ENCODE data around the gene ITPR1.

Gene ITPR1

DNA sequence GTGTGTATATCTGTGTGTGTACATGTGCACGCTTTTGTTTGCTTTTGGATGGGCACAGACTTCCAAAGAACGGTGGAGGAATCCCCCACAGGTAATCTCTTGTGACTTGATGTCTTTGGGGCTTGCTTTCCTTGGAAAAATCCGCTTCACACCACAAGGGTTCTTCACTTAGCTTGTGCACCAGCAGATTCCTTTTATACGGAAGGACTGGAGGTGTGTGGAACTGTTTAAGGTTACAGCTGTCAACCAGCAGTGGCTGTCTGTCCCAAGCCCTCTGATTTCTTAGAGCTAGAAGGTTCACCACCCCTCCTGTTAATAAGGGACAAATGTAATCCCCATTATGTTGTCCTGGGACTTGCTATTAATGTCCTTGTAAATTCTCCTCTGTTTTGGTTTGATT, 193.5 kb downstream of the ITPR1 start:
- DNase-seq (ENCODE audit: low spot score), result no peak

DNA sequence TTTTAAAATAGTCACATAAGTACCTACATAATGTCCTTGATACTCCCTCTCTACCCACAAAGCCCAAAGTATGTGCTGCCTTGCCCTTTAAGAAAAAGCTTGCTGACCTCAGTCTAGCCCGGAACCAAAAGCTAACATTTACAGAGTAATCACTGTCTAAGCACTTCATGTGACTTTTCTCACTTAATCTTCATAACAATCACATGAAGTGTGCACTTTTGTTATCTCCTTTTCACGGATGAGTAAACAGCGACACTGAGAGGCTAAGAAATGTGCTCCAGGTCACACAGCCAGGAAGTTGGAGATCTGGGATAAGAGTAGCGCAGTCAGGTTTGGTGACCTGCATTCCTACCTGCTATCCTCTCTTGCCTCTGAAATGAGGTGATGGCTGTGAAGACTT, 194.0 kb downstream of the ITPR1 start:
- DNase-seq (ENCODE audit: low spot score), result peak; percentile 13

DNA sequence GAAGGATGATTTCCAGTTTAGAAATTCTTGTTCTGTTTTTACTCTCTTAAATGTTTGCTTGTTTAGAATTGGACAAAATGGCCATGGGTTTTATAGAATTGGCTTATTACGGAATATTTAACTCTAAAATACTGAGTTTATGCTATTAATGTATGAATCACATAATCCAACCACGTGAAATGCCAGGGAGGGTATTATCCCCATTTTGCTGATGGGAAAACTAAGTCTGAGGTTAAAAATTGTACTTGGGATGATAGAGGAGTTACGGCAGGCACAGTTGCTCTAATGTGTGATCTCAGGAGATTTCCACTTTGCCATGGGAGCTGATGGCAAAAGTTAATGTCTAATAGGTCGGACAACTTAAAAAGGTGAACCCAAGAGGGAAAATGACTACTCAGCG, 194.4 kb downstream of the ITPR1 start:
- no peak for DNase-seq (ENCODE audit: low spot score)

- no peak for DNase-seq (ENCODE audit: low spot score)
Observed at GRCh38 chr3:4688411-4688810, 195.3 kb downstream of the ITPR1 start.

DNA sequence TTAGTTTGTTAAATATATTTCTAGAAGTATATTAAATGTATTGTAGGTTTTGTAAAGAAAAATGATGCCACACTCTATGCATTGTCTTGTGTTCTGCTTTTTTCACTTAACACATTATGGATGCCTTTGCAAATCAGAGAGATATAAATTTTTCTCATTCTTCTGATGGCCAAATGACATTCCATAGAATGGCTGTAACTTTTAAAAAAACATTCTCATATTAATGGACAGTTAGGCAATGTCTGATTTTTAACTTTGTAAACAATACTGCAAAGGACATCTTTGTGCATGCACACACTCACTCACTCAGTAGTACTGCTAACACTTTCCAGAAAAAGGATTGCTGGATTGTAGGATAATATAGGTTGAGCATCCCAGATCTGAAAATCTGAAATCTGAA, 195.9 kb downstream of the ITPR1 start:
- DNase-seq (ENCODE audit: low spot score), result no peak

- DNase-seq (ENCODE audit: low spot score), result no peak
Observed at GRCh38 chr3:4690277-4690676, 197.1 kb downstream of the ITPR1 start.

DNA sequence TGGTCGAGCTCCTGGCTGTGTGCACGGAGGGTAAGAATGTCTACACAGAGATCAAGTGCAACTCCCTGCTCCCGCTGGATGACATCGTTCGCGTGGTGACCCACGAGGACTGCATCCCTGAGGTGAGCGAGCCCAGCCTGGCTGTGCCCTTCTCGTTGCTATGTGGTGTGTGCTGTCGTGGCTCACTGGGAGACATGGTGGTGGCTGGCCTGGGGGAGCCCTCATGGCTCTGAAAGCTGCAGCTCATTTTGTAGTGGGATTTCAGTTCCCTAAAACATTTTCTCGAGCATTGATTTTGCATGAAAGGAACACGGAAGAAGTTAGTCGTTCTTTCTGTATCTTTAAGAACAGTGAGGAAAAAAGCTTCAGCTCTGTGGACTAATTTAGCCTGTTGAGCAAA, 200.5 kb downstream of the ITPR1 start:
- DNase-seq (ENCODE audit: low spot score), result no peak

GRCh38 chr3:4695846-4696245, 202.7 kb downstream of the ITPR1 start:
- DNase-seq (ENCODE audit: low spot score), result no peak

GRCh38 chr3:4696266-4696665, 203.1 kb downstream of the ITPR1 start:
- no peak for DNase-seq (ENCODE audit: low spot score)

- DNase-seq (ENCODE audit: low spot score), result no peak
Observed at GRCh38 chr3:4698125-4698821, 205.1 kb downstream of the ITPR1 start.

GRCh38 chr3:4703054-4703480, 209.9 kb downstream of the ITPR1 start:
- no peak for DNase-seq (ENCODE audit: low spot score)

DNA sequence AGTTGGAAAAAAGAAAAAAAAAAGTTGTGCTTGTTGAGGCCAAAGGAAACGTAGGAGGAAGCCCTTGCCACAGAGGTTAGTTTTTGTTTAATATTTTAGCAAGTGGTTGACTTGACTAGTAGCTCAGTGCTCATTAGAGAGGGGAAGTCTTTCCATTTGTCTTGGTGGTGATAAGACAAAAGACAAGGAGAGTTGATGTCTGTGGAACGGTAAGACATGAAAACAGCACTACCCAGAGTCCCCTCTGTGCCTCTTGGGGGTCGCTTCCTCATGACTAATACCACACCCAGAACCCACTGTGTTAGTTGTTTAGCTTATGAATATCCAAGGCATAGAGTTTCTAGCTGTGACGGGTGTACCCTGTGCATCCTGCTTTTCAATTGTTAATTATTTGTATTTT, 211.4 kb downstream of the ITPR1 start:
- no peak for DNase-seq (ENCODE audit: low spot score)

DNA sequence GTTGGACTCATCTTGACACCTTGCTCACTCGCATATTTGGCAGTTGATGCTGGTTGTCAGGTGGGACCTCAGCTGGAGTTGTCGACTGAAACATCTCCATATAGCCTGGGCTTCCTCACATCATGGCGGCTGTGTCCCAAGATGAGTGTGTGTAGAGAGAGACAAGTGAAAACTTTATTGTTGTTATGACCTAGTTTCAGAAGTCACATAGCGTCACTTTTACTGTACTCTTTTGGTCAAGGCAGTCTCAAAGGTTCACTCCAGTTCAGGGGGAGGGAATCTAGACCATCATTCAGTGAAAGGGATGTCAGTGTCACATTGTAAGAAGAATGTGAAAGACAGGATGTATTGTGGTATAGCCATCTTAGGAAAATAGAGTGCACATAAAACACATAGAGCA, 214.2 kb downstream of the ITPR1 start:
- no peak for DNase-seq (ENCODE audit: low spot score)

DNA sequence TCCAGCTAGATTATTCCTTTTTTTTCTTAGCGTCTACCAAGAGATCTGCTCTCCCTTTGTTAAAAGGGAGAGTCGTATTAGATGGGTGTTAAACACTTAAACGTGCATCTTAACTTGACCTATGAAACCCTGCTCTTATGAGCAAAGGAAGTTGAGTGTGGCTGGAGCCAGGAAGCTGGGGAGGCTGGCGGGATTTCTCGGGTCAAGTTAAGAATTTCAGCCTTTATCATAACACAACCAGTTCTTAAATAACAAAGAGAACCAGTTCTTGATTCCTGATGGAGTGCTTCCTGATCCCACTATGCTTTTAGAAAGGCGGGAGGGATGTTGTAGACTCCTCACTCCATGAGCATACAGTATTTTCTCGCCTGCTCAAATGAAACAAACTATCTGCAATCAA, 215.1 kb downstream of the ITPR1 start:
- DNase-seq (ENCODE audit: low spot score), result no peak

GRCh38 chr3:4709341-4709740, 216.2 kb downstream of the ITPR1 start:
- DNase-seq (ENCODE audit: low spot score), result no peak

DNA sequence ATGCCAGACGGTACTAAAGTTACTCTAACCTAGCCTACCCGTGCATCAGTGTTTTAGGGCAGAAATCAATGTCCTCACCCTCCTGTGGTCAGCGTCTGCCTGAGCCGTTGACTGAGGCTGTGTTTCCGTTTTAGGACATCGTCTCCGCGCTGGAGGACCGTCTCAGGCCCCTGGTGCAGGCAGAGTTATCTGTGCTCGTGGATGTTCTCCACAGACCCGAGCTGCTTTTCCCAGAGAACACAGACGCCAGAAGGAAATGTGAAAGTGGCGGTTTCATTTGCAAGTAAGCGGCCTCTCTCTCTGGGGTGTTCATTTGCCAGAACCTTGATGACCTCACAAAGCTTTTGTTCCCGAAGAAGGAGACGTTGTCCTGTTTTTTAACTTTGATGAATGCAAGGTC, 217.0 kb downstream of the ITPR1 start:
- no peak for DNase-seq (ENCODE audit: low spot score)

DNA sequence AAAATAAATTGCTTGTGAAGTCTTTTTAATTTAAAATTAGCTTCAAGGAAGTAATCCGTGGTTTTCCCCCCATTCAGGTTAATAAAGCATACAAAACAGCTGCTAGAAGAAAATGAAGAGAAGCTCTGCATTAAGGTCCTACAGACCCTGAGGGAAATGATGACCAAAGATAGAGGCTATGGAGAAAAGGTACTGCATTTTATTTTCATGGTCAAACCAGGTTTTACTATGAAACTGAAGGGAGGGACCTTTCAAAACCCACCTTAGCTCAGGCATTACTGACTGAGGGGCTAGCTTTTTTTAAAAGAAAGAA, 218.5 kb downstream of the ITPR1 start:
- no peak for DNase-seq (ENCODE audit: low spot score)

- no peak for DNase-seq (ENCODE audit: low spot score)
Observed at GRCh38 chr3:4712109-4712508, 219.0 kb downstream of the ITPR1 start.

GRCh38 chr3:4714045-4714444, 220.9 kb downstream of the ITPR1 start:
- DNase-seq (ENCODE audit: low spot score), result no peak

DNA sequence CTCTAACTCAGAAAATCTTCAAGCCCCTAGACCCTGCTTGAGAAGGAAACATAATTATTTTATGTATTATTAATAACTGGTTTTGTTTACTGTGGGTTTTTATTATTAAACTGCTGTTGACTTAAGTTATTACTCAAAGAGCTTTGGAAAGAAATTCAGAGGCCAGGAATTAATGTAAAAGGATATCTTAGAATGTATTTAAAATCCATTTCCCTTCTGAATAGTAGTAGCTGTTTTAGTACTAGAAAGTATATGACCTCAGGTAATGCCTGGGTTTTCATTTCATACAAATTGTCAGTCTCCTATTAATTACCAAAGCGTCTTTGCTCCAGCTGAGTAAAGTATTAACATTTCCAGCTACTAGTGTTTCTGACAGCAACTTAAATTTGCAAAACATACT, 223.1 kb downstream of the ITPR1 start:
- no peak for DNase-seq (ENCODE audit: low spot score)

DNA sequence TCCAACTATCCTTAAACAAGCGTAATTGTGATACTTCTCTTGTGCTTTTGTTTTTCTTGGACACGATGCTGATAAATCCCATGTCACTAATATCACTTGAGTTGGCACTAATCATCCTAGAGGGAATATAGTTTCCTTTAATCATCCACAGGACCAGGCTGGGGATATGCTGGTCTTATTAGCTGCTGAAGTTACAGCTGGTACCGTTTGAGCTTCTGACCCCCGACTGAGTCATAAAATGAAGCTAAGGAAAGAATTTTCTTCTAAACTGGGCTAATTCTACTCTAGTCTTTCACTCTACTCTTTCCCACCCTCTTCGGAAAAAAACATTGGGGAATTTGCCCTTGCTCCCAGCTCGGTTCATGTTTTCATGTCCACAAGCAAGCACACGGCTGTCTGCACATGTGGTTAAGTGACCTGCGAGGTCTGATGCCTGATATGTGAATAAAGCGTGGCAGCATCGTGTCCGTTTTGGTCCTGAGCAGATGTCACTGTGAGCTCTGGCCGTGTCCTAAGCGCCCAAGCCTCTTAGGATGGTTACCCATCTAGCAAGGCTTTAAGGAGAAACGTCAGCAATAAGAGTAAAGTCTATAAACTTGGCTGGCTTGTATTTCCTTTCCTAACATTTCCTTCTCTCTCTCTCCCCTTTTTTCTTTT, 223.7 kb downstream of the ITPR1 start:
- DNase-seq (ENCODE audit: low spot score), result no peak

GRCh38 chr3:4717363-4717740, 224.2 kb downstream of the ITPR1 start:
- no peak for DNase-seq (ENCODE audit: low spot score)

- DNase-seq (ENCODE audit: low spot score), result no peak
Observed at GRCh38 chr3:4718179-4718736, 225.1 kb downstream of the ITPR1 start.

- DNase-seq (ENCODE audit: low spot score), result no peak
Observed at GRCh38 chr3:4719046-4719501, 225.9 kb downstream of the ITPR1 start.

Measured in COLO829 (cell line).